Mesenchymal stem cell (in vitro differentiated cells and primary cell): ENCODE data around the gene JMY.

ENCODE experiments used
- DNase-seq: peaks from one replicate; pipeline ENCODE4 v3.0.0-alpha.2; 2013
- H2AFZ ChIP-seq: one replicate; pipeline ENCODE4 v1.6.1; 2013; ENCODE audit warnings: low read depth, mild to moderate bottlenecking, control low read depth, inconsistent platforms, low read length, moderate library complexity
- H2AK5ac ChIP-seq: 2 replicates; pipeline ENCODE4 v1.6.1; 2013; ENCODE audit warnings: low read length, moderate library complexity, mild to moderate bottlenecking, inconsistent platforms; ENCODE audit not compliant: severe bottlenecking
- H2BK120ac ChIP-seq: one replicate; pipeline ENCODE4 v1.6.1; 2013; ENCODE audit warnings: low read depth, mild to moderate bottlenecking, inconsistent platforms, low read length, moderate library complexity
- H2BK12ac ChIP-seq, 2 experiments: one replicate each; pipeline ENCODE4 v1.6.1; 2013; ENCODE audit warnings: inconsistent platforms in 2 of 2, low read length in 2 of 2, mild to moderate bottlenecking in 2 of 2, moderate library complexity in 2 of 2, control low read depth in 1 of 2
- H2BK15ac ChIP-seq: one replicate; pipeline ENCODE4 v1.6.1; 2013; ENCODE audit warnings: mild to moderate bottlenecking, low read depth, inconsistent platforms; ENCODE audit not compliant: poor library complexity, severe bottlenecking
- H2BK5ac ChIP-seq: 2 replicates; pipeline ENCODE4 v1.6.1; 2013; ENCODE audit warnings: low read depth, mild to moderate bottlenecking, low read length, control low read depth, inconsistent platforms; ENCODE audit not compliant: poor library complexity, severe bottlenecking
- H3K14ac ChIP-seq, 2 experiments: one replicate each; pipeline ENCODE4 v1.6.1; 2013; ENCODE audit warnings: inconsistent platforms in 2 of 2, low read length in 2 of 2, control low read depth in 1 of 2, mild to moderate bottlenecking in 1 of 2, moderate library complexity in 1 of 2
- H3K18ac ChIP-seq, 2 experiments: one replicate each; pipeline ENCODE4 v1.6.1; 2013; ENCODE audit warnings: inconsistent platforms in 2 of 2, low read length in 2 of 2, control low read depth in 1 of 2, low read depth in 1 of 2, mild to moderate bottlenecking in 1 of 2
- H3K23ac ChIP-seq, 2 experiments: one replicate each; pipeline ENCODE4 v1.6.1; 2013; ENCODE audit warnings: inconsistent platforms in 2 of 2, low read length in 2 of 2, mild to moderate bottlenecking in 2 of 2, moderate library complexity in 2 of 2, control low read depth in 1 of 2
- H3K27ac ChIP-seq: 2 replicates; pipeline ENCODE4 v1.5.1; 2013; ENCODE audit warnings: mild to moderate bottlenecking, moderate library complexity, low read length, control low read depth, inconsistent platforms; ENCODE audit not compliant: poor library complexity, severe bottlenecking
- H3K27me3 ChIP-seq, 2 experiments: 2 replicates each; pipeline versions ENCODE4 v1.6.1 to v1.7.0; 2013; ENCODE audit warnings: low read length in 2 of 2, mild to moderate bottlenecking in 2 of 2, moderate library complexity in 2 of 2, control low read depth in 1 of 2, inconsistent platforms in 1 of 2; ENCODE audit not compliant: control insufficient read depth in 1 of 2, insufficient read depth in 1 of 2
- H3K36me3 ChIP-seq, 2 experiments: 2 replicates each; pipeline versions ENCODE4 v1.6.1 to v1.7.0; 2013; ENCODE audit warnings: low read length in 2 of 2, control low read depth in 1 of 2, inconsistent platforms in 1 of 2, low read depth in 1 of 2, mild to moderate bottlenecking in 1 of 2; ENCODE audit not compliant: insufficient read depth in 2 of 2, control insufficient read depth in 1 of 2
- H3K4ac ChIP-seq, 2 experiments: one replicate each; pipeline ENCODE4 v1.6.1; 2013; ENCODE audit warnings: inconsistent platforms in 2 of 2, low read length in 2 of 2, mild to moderate bottlenecking in 2 of 2, moderate library complexity in 2 of 2, control low read depth in 1 of 2, low read depth in 1 of 2
- H3K4me1 ChIP-seq: 2 replicates; pipeline ENCODE4 v1.6.1; 2013; ENCODE audit warnings: low read depth, low read length, control low read depth; ENCODE audit not compliant: control insufficient read depth, insufficient read depth
- H3K4me2 ChIP-seq: 2 replicates; pipeline ENCODE4 v1.6.1; 2013; ENCODE audit warnings: low read length, mild to moderate bottlenecking, inconsistent platforms; ENCODE audit not compliant: poor library complexity, severe bottlenecking
- H3K4me3 ChIP-seq, 2 experiments: 2 replicates each; pipeline versions ENCODE4 v1.5.1 to v1.7.0; 2013; ENCODE audit warnings: low read length in 2 of 2, mild to moderate bottlenecking in 2 of 2, control low read depth in 1 of 2, low read depth in 1 of 2; ENCODE audit not compliant: insufficient read depth in 1 of 2
- H3K79me1 ChIP-seq: replicated peaks from 2 replicates; pipeline ENCODE4 v1.6.1; 2013; ENCODE audit warnings: mild to moderate bottlenecking, control low read depth, low read length, inconsistent platforms; ENCODE audit not compliant: poor library complexity, severe bottlenecking
- H3K9ac ChIP-seq: 2 replicates; pipeline ENCODE4 v1.7.0; 2013; ENCODE audit warnings: mild to moderate bottlenecking, low read length, moderate library complexity
- H3K9me3 ChIP-seq: 2 replicates; pipeline ENCODE4 v1.7.0; 2013; ENCODE audit warnings: mild to moderate bottlenecking, low read length; ENCODE audit not compliant: control insufficient read depth
- H4K8ac ChIP-seq: one replicate; pipeline ENCODE4 v1.6.1; 2013; ENCODE audit warnings: inconsistent platforms, mild to moderate bottlenecking, low read length, moderate library complexity
- H4K91ac ChIP-seq: one replicate; pipeline ENCODE4 v1.6.1; 2013; ENCODE audit warnings: mild to moderate bottlenecking, low read length, inconsistent platforms
- WGBS: methylation state at CpG from one replicate; pipeline ENCODE4 v1.1.7; 2013; ENCODE audit warnings: mixed read lengths; 5-methylcytosine and 5-hydroxymethylcytosine counted together

The JMY gene

GRCh38 chr5:79287380-79287779 is 51.4 kb downstream of the JMY start:
- Histone ChIP-seq H3K27ac (no peak overlapping the region), H2BK5ac (no peak overlapping the region), H3K79me1 (peaks cover 1% of the 10 kb centered on the region), H3K4me3 (no peak overlapping the region), H3K18ac (no peak overlapping the region), H2AFZ (no peak overlapping the region), H3K4me2 (no peak overlapping the region), H3K9ac (no peak overlapping the region), H3K27me3 (no peaks in the 10 kb centered on the region), H3K4me1 (no peaks in the 10 kb centered on the region), H4K8ac (no peak overlapping the region), H2AK5ac (no peak overlapping the region), H3K4ac (no peak overlapping the region), H3K23ac (no peak overlapping the region), H3K9me3 (no peaks in the 10 kb centered on the region), H3K14ac (no peak overlapping the region), H2BK15ac (no peak overlapping the region), H4K91ac (no peak overlapping the region), H2BK12ac (no peak overlapping the region), H2BK120ac (no peak overlapping the region), H3K36me3 (peaks cover 0 to 35% of the 10 kb centered on the region in 2 experiments)
- 98% methylated on average over 3 of the region's 4 CpGs for WGBS
- DNase-seq: no peak

- H3K23ac ChIP-seq: no peak overlapping the region
- no peak for DNase-seq
Observed at GRCh38 chr5:79287907-79288306, 52.0 kb downstream of the JMY start.

GRCh38 chr5:79295029-79295428 is 59.1 kb downstream of the JMY start:
- Histone ChIP-seq H3K23ac (no peak overlapping the region), H3K27me3 (no peaks in the 10 kb centered on the region), H2BK15ac (no peak overlapping the region), H2BK5ac (no peak overlapping the region), H2AFZ (no peak overlapping the region), H3K4me1 (no peaks in the 10 kb centered on the region), H3K18ac (no peak overlapping the region), H2BK12ac (no peak overlapping the region), H3K4me2 (no peak overlapping the region), H2AK5ac (no peak overlapping the region), H3K9me3 (no peaks in the 10 kb centered on the region), H4K91ac (no peak overlapping the region), H3K4me3 (no peak overlapping the region), H3K4ac (no peak overlapping the region), H3K14ac (no peak overlapping the region), H3K9ac (no peak overlapping the region), H4K8ac (no peak overlapping the region), H3K79me1 (peaks cover 3% of the 10 kb centered on the region), H3K27ac (no peak overlapping the region), H3K36me3 (peaks cover 0 to 26% of the 10 kb centered on the region in 2 experiments), H2BK120ac (no peak overlapping the region)
- WGBS: 94% methylated on average over 2 of the region's 2 CpGs
- DNase-seq: no peak

More at GRCh38 chr5:79287907-79288306, 52.0 kb downstream of the JMY start:
- H2AFZ ChIP-seq: no peak overlapping the region
- H3K27ac ChIP-seq: no peak overlapping the region
- no peak overlapping the region for H3K4me2 ChIP-seq
- no peak overlapping the region for H4K91ac ChIP-seq
- H3K36me3 ChIP-seq: peaks cover 0 to 35% of the 10 kb centered on the region in 2 experiments
- H2BK120ac ChIP-seq: no peak overlapping the region
- no peak overlapping the region for H3K9ac ChIP-seq
- no peaks in the 10 kb centered on the region for H3K9me3 ChIP-seq
- no peak overlapping the region for H3K14ac ChIP-seq
- H2BK15ac ChIP-seq: no peak overlapping the region
- no peak overlapping the region for H2AK5ac ChIP-seq
- no peaks in the 10 kb centered on the region for H3K79me1 ChIP-seq
- no peaks in the 10 kb centered on the region for H3K27me3 ChIP-seq
- H3K4me1 ChIP-seq: no peaks in the 10 kb centered on the region
- no peak overlapping the region for H2BK12ac ChIP-seq
- H4K8ac ChIP-seq: no peak overlapping the region
- H3K4ac ChIP-seq: no peak overlapping the region
- no peak overlapping the region for H2BK5ac ChIP-seq
- no peak overlapping the region for H3K18ac ChIP-seq
- 93% methylated on average over 1 of the region's 1 CpG for WGBS
- no peak overlapping the region for H3K4me3 ChIP-seq

- Histone ChIP-seq H2AFZ (no peak overlapping the region), H4K91ac (no peak overlapping the region), H2BK120ac (no peak overlapping the region), H4K8ac (no peak overlapping the region), H2BK12ac (no peak overlapping the region), H3K27me3 (no peaks in the 10 kb centered on the region), H3K27ac (no peak overlapping the region), H3K9ac (no peak overlapping the region), H2BK5ac (no peak overlapping the region), H2AK5ac (no peak overlapping the region), H2BK15ac (no peak overlapping the region), H3K4me1 (peaks cover 2% of the 10 kb centered on the region), H3K36me3 (peaks cover 0 to 30% of the 10 kb centered on the region in 2 experiments), H3K4me3 (no peak overlapping the region), H3K18ac (no peak overlapping the region), H3K9me3 (no peaks in the 10 kb centered on the region), H3K4ac (no peak overlapping the region), H3K14ac (no peak overlapping the region), H3K23ac (no peak overlapping the region), H3K79me1 (peaks cover 3% of the 10 kb centered on the region), H3K4me2 (no peak overlapping the region)
- WGBS: 89% methylated on average over 4 of the region's 4 CpGs
- no peak for DNase-seq
Observed at GRCh38 chr5:79297661-79298060, 61.7 kb downstream of the JMY start.
